GM13976 (cell line): ENCODE results near the gene PPP1R15A.
"Not testable (repeated sequence)": the region's sequence is repeated elsewhere in the genome, so short reads cannot be mapped to it uniquely, and the experiment has no call there.

ENCODE experiments used
- DNase-seq: peaks from one replicate; pipeline ENCODE4 v3.0.0; 2012; ENCODE audit warnings: low spot score
- in situ Hi-C: fragments of 300-500 bp; cut with MboI; formaldehyde crosslinking; loops from one replicate; pipeline ENCODE4 v1.12.0; 2022; ENCODE audit warnings: low sequenced_read_pairs, mixed read lengths, inconsistent platforms; ENCODE audit not compliant: unreplicated experiment
- TF ChIP-seq, protein P1 (sequence below): IDR thresholded peaks from 2 replicates; pipeline ENCODE4 v1.5.1; 2012; ENCODE audit warnings: borderline replicate concordance, mild to moderate bottlenecking; ENCODE audit not compliant: insufficient read depth; ENCODE audit errors: extremely low read depth, missing control alignments, control extremely low read depth

PPP1R15A gene

GRCh38 chr19:48841571-48841970 is 30.6 kb upstream of the PPP1R15A start:
- TF ChIP-seq, protein P1, sequence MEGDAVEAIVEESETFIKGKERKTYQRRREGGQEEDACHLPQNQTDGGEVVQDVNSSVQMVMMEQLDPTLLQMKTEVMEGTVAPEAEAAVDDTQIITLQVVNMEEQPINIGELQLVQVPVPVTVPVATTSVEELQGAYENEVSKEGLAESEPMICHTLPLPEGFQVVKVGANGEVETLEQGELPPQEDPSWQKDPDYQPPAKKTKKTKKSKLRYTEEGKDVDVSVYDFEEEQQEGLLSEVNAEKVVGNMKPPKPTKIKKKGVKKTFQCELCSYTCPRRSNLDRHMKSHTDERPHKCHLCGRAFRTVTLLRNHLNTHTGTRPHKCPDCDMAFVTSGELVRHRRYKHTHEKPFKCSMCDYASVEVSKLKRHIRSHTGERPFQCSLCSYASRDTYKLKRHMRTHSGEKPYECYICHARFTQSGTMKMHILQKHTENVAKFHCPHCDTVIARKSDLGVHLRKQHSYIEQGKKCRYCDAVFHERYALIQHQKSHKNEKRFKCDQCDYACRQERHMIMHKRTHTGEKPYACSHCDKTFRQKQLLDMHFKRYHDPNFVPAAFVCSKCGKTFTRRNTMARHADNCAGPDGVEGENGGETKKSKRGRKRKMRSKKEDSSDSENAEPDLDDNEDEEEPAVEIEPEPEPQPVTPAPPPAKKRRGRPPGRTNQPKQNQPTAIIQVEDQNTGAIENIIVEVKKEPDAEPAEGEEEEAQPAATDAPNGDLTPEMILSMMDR = no peak
- in situ Hi-C loops = loop anchor here (5.0 kb wide), 1 partner anchor 49 kb away; no protein-coding TSS in a partner anchor
- no peak for DNase-seq

- peak; percentile 67 for DNase-seq
- in situ Hi-C loops = loop anchor here (5.0 kb wide), 1 partner anchor 50 kb away; no protein-coding TSS in a partner anchor
- TF ChIP-seq, protein P1 = peak; percentile 56
Measured at GRCh38 chr19:48842789-48843162, 29.4 kb upstream of the PPP1R15A start.

GRCh38 chr19:48844472-48844871 is 27.7 kb upstream of the PPP1R15A start:
- TF ChIP-seq, protein P1 = no peak
- in situ Hi-C loops = loop anchor here (5.0 kb wide), 1 partner anchor 52 kb away; no protein-coding TSS in a partner anchor
- DNase-seq = no peak

- DNase-seq = no peak
- TF ChIP-seq, protein P1 = no peak
- in situ Hi-C loops = no loop called here
Measured at GRCh38 chr19:48845384-48845783, 26.8 kb upstream of the PPP1R15A start.

DNA sequence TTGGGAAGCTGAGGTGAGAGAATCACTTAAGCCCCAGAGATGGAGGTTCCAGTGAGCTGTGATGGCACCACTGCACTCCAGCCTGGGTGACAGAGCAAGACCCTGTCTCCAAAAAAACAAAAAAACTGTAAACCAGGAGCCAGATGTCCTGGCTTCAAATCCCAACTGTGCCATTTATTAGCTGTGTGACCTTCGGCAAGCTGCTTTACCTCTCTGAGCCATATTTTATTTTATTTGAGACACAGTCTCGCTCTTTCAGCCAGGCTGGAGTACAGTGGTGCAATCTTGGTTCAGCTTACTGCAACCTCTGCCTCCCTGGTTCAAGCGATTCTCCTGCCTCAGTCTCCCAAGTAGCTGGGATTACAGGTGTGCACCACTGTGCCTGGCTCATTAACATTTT is 25.6 kb upstream of the PPP1R15A start:
- DNase-seq, in situ Hi-C loops: not testable (repeated sequence)

- no peak for DNase-seq
- in situ Hi-C loops = no loop called here
- TF ChIP-seq, protein P1 = no peak
Measured at GRCh38 chr19:48852292-48852691, 19.9 kb upstream of the PPP1R15A start.

DNA sequence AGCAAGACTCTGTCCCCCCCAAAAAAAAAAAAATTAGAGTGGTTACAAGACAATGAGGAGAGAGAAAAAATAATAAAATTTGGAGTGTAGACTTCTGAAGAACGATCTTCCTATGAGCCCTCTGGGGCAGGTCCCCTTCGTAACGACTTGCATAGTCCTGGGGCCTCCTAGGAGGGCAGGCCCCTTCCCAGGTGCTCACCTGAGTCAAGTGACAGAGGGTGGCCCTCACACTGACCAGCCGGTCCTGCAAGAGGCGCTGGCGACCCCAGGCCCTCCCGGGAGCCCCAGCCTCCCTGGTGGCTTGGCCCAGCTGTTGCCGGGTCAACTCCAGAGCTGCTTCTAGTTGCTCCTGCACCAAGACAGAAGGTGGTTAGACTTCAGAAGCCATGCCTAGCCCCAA is 18.7 kb upstream of the PPP1R15A start:
- no peak for DNase-seq
- TF ChIP-seq, protein P1 = no peak
- in situ Hi-C loops = no loop called here
